HG03432 (cell line): Measurements from ENCODE around the gene CHCHD6.

ENCODE experiments used
- ATAC-seq: cut with Tn5 transposase; IDR thresholded peaks from one replicate; pipeline ENCODE4 v1.9.1; 2021; ENCODE audit warnings: mild to moderate bottlenecking, moderate library complexity; ENCODE audit not compliant: unreplicated experiment

Gene CHCHD6

DNA sequence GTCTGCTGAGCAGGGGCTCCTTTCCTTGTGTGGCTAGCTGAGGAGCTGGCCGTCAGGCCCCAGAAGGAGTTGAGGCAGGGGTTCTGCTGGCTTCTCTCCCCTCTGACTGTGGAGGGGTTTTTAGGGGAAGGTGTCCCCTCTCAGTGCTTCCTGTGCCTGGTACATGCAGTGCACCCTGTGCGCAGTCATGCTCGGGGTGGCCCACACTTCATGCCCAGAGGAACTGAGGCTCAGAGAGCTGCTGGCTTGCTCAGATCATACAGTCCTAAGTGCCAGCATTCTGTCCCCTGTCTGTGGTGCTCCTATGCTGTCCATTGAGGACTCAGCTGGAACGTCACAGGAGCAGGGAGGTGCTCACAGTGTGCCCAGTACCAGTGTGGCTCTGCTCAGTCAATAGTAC lies 211.0 kb downstream of the CHCHD6 start:
- ATAC-seq: no peak

DNA sequence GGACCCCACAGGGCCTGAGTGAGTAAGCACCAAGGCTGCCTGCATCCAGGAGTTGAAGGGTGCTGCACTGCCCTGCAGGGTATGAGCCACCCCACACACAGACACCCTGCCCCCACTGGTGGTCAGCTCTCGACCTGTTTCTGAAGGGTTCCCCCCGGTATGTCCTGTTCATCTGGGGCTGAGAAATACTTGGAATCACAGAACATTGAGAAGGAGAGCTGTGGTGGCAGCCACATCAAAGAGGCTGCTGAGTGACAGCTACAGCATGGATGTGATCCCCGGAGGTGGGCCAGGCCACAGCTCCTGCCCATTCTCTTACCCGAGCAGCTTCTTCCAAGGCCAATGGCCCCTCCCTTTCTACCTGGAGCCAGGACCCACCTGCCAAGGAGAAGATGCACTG lies 212.5 kb downstream of the CHCHD6 start:
- no peak for ATAC-seq

DNA sequence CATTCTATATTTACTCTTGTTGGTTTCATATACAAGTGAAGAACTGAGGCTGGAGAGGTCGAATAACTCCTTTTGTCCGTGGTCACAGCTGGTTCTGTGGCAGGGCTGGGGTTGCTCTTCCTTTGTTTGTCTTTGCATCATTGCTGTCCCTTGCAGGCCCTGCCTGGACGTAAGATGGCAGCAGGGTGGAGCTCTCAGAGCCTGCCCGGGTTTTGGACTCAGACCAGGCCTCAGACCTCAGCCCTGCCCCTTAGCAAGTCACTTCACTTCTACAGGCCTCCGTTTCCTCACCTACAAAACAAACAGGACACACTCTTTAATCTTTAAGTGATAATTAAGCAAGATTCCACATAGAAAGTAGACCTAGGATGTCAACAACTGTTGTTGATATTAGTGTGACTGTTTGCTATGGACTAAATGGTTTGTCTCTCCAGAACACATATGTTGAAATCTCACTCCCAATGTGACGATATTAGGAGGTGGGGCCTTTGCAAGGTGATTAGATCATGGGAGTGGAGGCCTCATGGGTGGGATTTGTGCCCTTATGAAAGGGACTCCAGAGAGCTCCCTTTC lies 213.3 kb downstream of the CHCHD6 start:
- ATAC-seq: no peak

DNA sequence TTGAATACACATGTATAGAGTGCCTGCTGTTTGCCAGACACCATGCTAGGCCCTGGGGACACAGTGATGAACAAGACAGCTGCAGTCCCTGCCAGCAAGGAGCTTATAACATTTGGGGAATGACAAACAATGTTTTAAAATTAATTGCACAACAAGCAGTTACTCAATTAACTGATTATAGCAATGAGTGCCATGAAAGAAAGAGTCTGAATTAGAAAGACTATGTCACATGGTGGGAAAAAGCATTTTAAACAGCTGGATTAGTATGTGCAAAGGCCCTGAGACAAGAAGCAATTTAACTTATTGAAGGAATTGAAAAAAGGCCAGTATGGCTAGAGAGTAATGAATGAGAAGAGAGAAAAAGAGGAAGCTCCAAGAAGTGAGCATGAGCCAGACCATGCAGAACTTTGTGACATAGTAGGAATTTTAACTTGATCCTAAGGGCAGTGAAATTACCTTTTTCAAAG lies 214.3 kb downstream of the CHCHD6 start:
- ATAC-seq: no peak

DNA sequence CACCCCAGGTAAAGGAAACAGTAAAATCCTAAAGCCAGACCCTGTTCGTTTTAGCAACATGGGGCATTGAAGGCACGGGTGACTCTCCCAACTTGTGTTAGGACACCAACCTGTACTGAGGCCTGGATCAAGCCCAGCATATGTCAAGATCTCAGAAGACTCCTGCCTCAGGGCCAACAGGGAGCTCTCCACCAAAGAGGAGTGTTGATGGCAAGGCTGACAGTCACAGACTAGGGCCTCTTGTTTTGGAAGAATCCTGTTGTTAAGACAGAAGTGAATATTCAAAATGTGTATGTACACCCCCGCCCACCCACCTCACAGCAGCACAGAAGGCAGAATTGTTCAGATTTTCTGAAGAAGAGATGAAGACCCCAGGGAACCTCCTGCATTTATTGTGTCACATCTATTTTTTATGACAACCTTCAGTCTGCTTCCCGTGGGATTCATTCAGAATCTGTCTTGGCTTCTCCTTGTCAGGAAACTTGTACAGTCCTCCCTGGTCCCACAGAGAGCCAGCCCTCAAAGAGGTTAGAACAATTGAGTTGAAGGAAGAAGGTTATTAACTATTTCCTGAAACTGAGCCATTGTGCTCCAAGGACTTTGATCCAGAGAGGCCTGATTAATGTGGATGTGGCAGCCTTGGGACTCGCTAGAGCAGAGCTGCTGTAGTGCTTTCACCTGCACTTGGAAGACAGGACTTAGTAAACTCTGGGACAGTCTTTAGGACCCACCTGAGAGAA lies 217.2 kb downstream of the CHCHD6 start:
- ATAC-seq: no peak

DNA sequence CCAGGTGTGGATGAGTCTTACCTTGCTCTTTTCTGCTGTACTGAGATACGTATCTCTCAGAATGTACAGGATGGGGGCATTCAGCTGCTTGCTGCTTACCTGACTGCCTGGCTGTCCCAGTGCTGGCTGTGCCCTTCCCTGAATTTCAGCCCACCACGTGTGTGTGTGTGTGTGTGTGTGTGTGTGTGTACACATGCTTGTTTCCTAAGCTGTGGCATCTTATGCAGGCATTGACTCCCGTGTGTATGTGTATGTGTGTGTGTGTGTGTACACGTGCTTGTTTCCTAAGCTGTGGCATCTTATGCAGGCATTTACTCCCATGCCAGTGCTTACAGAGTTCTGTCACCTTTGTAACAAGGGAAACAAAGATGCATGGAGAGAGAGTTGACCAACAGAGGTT lies 218.4 kb downstream of the CHCHD6 start:
- no peak for ATAC-seq

DNA sequence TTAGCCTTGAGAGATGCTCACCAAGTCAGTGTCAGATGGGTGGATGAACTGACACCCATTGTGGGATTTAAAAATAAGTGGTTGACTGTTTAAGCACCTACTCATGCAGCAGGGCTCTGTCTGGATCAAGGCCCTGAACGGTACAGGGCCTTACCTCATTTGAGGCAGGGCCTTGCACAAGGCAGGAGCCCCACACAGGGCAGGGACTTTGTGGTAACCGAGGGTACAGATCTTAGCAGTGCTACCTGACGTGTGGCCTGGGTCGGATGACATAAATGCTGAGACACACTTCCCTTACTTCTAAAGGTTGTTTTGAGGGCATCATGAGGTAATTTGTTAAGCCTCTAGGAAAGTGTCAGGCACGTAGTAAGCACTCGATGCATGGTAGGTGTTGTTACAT lies 219.4 kb downstream of the CHCHD6 start:
- no peak for ATAC-seq

DNA sequence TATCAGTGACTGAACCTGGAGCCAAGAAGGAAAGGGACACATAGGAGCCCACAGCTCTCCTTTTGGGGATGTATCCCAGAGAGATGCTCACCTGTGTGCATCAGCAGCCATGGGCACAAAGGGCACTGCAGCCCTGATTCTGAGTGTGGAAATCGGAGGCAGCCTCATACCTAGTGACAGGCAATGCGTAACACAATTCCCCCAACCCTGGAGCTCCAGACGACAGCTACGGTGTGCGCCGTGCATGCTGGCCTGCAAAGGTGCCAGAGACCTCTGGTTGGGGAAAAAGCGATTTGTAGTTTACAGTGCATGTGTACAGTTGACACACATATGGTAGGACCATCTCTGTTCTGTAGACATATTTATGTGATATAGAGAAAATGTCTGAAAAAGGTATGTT lies 219.9 kb downstream of the CHCHD6 start:
- ATAC-seq: no peak

DNA sequence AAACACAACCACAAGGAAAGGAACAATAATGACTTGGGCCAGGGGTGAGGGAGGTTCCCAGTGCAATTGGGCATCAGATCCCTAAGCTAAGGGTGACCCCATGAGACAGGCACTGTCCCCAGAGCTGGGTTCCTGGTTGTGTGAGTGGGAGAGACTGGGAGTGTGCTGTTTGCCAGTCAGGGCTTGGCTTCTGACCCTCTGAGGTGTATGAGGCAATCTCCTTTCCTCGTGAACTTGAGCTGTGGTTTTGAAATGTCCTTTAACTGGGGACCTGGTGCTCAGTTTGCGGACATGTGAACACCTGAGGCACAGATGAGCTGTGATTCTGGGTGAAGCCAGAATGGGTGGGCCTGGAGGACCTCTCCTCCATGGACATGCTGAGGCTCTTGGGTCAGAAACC lies 220.4 kb downstream of the CHCHD6 start:
- ATAC-seq: no peak

DNA sequence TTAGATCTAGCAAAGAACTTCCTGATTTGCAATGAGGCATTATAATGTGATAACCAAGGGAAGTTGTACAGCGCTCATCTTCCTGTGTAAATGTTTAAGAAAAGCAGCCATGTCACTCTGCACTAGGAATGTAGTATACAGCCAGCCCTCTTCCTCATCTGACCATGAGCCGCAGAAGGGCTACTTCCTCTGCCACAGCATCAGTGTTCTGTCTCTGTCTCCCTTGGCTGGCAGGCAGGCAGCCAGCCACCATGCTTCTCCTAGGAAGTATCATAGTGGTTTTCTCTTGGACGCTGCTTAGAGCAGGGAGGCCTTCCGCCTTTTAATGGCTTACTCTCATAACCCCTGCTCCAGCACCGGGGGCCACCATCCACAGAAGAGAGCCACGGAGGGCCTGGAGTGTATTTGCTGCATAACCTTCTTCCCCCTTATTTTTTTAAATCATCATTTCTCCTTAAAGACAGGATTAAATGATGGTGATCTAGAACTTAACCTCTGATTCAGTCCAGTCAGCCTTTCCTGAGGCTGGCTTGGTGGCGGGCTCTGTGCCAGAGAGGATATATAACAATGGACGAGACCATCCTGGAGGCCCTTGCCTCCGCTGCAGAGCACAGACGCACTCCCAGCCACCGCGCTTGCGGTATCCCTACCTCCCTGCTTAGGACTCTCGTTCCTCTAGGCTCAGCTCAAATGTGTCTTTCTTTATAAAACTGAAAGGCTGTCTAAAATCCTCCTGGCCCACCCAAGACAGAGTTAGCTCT lies 221.6 kb downstream of the CHCHD6 start:
- no peak for ATAC-seq

DNA sequence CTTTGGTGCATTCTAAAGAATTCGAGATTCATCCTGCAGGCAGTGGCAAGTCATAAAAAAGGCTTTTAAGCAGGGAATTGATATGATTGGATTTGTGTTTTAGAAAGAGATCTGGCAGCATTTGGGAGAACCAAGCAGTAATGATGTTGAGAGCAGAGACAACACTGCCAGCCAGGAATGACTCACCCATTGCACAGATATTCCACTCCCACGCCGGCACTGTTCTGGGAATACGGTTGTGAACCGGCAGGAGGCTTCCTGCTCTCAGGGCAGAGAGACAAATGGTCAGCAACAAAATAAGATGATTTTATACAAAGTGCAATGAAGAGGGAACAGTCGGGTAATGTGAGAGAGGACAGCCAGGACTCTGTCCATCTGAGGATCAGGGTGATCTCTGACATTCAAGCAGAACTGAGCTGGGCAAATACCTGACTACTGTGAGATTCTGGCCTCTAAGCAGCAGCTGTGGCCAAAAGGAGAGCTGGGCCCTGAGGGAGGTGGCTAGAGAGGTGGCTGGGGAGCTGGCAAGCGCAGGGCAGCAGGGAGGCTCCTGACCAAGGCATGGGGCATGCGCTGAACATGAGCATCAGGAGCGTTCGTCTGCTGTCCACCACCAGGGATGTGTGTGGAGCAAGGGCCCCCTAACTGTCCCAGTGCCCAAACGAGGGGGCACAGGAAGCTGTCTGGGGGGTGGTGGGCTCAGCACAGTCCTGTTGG lies 222.8 kb downstream of the CHCHD6 start:
- ATAC-seq: no peak

DNA sequence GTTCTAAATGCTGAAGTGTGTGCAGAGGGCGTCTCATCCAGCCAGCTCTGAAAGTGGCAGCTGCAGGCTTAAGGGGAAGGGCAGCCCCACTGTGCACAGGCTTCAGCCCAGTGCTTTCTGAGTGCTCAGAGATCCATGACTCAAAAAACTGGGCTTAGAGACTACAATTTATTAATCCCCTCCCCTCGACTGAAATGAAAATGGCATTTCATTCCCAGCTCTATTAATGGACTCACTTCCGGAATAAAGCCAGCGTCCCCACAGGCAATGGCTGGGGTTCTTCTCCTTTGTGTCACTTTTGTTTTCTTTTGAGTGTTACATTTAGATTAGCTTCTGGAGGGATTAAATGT lies 223.3 kb downstream of the CHCHD6 start:
- ATAC-seq: no peak

DNA sequence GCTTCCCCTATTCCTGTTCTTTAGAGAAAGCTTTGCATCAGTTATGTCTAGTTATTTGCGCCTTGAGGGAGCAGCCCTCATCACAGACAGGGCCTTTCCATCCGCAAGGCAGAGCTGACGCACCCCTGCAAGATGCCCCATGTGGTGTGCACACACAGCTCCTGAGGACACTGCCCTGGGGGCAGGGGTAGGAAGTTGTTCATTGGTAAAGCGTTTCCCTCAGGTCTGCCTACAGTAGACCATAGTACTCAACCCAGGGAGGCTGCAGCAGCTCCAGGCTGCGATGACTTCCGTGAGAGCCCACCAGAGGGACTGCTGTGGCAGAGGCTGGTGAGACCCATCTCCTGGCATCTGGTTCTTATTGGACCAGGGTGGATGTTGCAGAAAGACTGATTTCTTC lies 223.8 kb downstream of the CHCHD6 start:
- ATAC-seq: no peak

DNA sequence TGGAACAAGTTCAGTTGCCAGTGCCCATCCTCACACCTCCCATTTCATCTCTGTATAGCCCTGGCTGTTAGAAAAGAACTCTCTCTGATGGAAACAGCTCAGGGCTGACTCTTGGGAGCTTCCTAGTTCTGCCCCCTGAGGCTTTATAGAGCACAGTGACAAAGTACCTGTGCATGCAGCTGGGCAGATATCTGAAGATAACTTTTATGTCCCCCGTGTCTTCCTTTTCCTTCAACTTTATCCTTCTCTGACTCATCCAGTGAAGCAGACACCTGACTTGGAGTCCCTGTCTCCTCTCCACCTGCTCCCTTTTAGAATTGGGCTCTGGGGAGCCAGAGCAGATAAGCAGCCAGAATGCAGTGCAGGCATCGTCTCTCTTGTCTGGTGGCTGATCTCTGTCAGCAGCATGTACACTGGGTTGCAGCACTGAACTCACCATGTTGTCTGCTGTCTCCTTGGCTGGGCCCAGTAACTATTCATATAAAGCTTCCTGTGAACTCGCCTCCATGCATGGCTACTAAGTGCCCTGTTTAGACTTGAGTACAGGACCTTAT lies 225.0 kb downstream of the CHCHD6 start:
- no peak for ATAC-seq

DNA sequence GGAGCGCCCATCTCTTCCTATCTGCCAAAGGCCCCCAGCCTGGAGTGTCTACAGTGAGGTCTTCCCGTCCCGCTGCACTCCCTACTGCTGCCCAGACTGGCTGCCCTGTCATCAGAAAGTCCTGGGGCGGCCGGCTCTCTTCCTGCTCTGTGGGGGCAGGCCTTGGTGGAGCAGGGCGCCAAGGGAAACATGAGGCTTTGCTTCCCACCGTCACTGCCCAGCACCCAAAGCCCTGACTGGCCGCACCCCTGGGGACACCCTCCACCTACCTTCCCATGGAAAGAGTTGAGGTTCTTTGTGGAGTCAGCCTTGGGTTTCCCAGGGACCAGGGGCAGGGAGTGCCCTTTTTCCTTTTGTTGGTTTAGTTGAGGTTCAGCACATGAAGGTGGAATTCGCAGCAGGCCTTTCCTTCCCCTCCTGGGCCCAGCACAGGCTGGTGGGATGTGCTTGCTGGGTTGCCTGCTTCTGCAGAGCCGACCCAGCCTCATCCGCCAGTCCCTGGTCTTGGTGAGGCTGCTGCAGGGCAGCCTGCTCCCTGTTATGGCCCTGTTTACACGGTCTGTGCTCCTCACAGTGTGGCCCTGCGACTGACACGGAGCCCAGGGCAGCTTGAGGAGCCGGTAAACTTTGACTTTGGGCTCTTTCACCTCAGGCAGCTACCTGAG lies 227.0 kb downstream of the CHCHD6 start:
- no peak for ATAC-seq

DNA sequence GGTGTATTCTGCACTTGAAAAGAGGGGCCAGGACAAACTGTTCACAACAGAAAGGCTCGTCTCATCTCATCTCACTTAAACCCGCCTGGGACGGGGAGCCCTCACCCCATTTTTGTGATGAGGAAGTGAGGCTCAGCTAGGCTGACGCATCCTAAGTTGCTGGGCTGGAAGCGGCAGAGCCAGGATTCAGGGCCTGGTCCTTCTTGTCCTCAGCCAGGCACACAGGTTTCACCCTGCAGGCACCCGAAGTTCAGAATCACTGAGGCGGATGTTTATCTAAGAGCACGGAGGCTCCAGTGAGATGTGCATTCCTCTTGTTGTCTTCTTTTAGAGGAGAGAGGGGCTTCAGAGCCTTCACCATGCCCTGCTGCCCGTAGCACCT lies 227.8 kb downstream of the CHCHD6 start:
- no peak for ATAC-seq

DNA sequence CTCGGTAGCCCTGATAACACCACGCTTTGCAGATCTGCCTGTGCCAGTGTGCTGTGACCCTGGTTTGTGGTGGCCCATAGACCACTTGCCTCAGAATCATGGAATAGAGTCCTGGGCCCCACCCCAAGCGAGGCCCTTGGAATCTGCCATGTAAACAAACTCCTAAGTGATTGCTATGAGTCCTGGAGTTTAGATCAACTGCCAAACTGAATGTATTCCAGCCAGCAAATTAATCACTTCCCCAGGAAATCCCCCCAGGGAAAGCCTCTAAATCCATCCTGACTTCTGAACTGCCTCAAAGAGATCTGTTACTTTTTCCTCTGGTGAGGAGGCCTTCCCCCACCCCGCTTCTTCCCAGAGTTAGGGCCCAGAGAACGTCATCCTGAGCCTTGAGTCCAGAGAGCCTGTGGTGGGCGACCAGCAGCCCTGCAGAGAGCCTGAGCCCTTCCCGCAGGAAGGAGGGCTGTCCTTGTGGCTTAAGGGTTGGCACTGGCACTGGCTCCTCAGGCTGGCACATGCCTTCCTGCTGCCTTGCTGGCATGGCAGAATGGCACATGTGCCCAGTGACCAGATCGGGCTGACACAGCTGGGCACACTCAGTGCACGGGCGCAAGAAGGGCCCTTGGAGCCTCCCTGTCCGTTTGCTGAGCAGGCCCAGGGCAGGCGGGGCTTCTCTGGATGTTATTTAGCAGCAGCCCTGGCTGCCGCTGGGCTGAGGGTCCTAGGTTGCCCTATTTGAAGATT lies 228.3 kb downstream of the CHCHD6 start:
- ATAC-seq: no peak

DNA sequence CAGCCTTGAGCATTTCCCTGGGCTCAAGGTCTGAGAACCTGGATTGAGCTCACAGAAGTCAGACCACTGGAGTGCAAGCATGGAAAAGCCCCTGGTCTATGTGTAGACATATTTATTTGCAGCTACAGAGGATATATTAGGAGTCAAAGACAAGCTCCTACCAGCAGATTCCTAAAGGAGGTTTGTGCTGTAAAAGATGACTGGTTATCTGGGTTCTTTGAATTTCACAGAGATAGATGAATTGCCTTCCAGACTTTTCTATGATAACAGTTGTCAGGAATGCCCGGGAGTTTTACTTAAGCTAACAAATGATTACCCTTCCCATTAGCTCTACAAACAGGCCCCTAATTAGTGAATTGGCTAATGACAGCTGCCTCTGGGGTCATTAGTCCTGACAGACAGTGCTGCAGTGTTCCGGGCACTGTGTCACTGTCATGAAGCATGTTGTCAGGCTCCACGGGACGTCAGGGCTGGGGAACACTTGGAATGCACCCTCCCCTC lies 230.0 kb downstream of the CHCHD6 start:
- ATAC-seq: no peak

DNA sequence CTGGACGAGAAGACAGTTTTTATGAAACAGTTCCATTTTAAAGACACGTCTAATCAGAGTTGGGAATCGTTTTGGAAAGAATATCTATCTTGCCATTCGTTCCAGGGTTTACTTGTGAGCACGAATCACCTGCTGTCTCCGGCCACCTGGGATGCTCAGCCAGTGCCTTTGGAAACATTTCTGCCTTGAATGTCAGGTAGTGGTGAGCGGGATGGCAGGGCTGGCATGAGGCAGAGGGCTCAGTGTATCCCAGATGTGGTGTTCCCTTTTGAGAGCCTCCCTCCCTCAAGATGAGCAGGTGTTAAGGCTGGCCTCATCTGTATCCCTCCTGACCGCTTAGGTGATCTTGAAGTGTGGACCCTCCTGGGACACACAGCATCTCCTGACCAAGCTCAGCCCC lies 231.0 kb downstream of the CHCHD6 start:
- no peak for ATAC-seq
